Jurkat, Clone E6-1 (cell line): ENCODE measurements around the gene GNAL.

ENCODE experiments used
- DNase-seq: peaks from one replicate; pipeline ENCODE4 v3.0.0-alpha.2; 2011; ENCODE audit warnings: low read depth, low spot score
- H3K4me3 ChIP-seq: 2 replicates; pipeline ENCODE4 v1.5.1; 2011; ENCODE audit warnings: mild to moderate bottlenecking, low read length, control low read depth, moderate library complexity

The GNAL gene

GRCh38 chr18:11751341-11752115, 62.5 kb downstream of the GNAL start:
- no peak for DNase-seq
- no peak overlapping the region for H3K4me3 ChIP-seq

GRCh38 chr18:11752116-11752911, 63.2 kb downstream of the GNAL start:
- DNase-seq = no peak
- no peak overlapping the region for H3K4me3 ChIP-seq

- no peak for DNase-seq
- no peak overlapping the region for H3K4me3 ChIP-seq
Observed at GRCh38 chr18:11754979-11755378, 65.9 kb downstream of the GNAL start.

GRCh38 chr18:11757084-11757590, 68.1 kb downstream of the GNAL start:
- DNase-seq = no peak
- H3K4me3 ChIP-seq = no peak overlapping the region

- no peak overlapping the region for H3K4me3 ChIP-seq
Observed at GRCh38 chr18:11759456-11759855, 70.4 kb downstream of the GNAL start.

GRCh38 chr18:11760498-11761167, 71.6 kb downstream of the GNAL start:
- no peak overlapping the region for H3K4me3 ChIP-seq
- DNase-seq = no peak

More at GRCh38 chr18:11759456-11759855, 70.4 kb downstream of the GNAL start:
- DNase-seq = no peak

- H3K4me3 ChIP-seq = no peak overlapping the region
- peak; percentile 11 for DNase-seq
Observed at GRCh38 chr18:11761553-11761952, 72.5 kb downstream of the GNAL start.

- no peak overlapping the region for H3K4me3 ChIP-seq
- no peak for DNase-seq
Observed at GRCh38 chr18:11762429-11762828, 73.4 kb downstream of the GNAL start.

- no peak for DNase-seq
- H3K4me3 ChIP-seq = no peak overlapping the region
Observed at GRCh38 chr18:11767329-11767728, 78.3 kb downstream of the GNAL start.

GRCh38 chr18:11767935-11768334, 78.9 kb downstream of the GNAL start:
- no peak for DNase-seq
- H3K4me3 ChIP-seq = no peak overlapping the region

- H3K4me3 ChIP-seq = no peak overlapping the region
- DNase-seq = no peak
Observed at GRCh38 chr18:11775436-11776174, 86.5 kb downstream of the GNAL start.

GRCh38 chr18:11780042-11780441, 91.0 kb downstream of the GNAL start:
- DNase-seq = no peak
- no peak overlapping the region for H3K4me3 ChIP-seq

GRCh38 chr18:11783716-11784331, 94.8 kb downstream of the GNAL start:
- H3K4me3 ChIP-seq = no peak overlapping the region
- no peak for DNase-seq

- H3K4me3 ChIP-seq = no peak overlapping the region
- DNase-seq = no peak
Observed at GRCh38 chr18:11784674-11785304, 95.7 kb downstream of the GNAL start.

- no peak for DNase-seq
- no peak overlapping the region for H3K4me3 ChIP-seq
Observed at GRCh38 chr18:11785444-11786055, 96.5 kb downstream of the GNAL start.

GRCh38 chr18:11789716-11790510, 100.8 kb downstream of the GNAL start:
- H3K4me3 ChIP-seq = no peak overlapping the region
- no peak for DNase-seq

GRCh38 chr18:11791131-11791530, 102.1 kb downstream of the GNAL start:
- DNase-seq = no peak

More at GRCh38 chr18:11791131-11791530, 102.1 kb downstream of the GNAL start:
- H3K4me3 ChIP-seq = no peak overlapping the region
